ENCODE data around the gene CNIH3. TPM values are rescaled to one million over a fixed set of nuclear protein-coding genes. Genes with fewer than 3 reads are reported as not detected.

Gene CNIH3
- total and polyA plus RNA-seq, 9 donors = 3.8 to 11.8 (median 8.3) TPM

GRCh38 chr1:224650290-224650689, 34.2 kb downstream of the CNIH3 start:
- 9 to 23% (median 13%) methylated on average over 3 of the region's 3 CpGs for WGBS, 3 donors
- no peak overlapping the region for H3K4me3 ChIP-seq
- DNase-seq = peak in 2 of 5 donors; percentile 33 to 62
- H3K27me3 ChIP-seq = no peaks in the 10 kb centered on the region
- no peaks in the 10 kb centered on the region for H3K9me3 ChIP-seq
- H3K27ac ChIP-seq = no peak overlapping the region
- peaks cover 13% of the 10 kb centered on the region for H3K4me1 ChIP-seq (ENCODE audit: insufficient read depth)
- intact Hi-C loops (cut with DNase I) = no loop called here
- TF ChIP-seq EP300 (IDR thresholded peaks at IDR 0.05) (no peak), POLR2A (IDR thresholded peaks at IDR 0.05) (no peak)
- TF ChIP-seq, protein P1, sequence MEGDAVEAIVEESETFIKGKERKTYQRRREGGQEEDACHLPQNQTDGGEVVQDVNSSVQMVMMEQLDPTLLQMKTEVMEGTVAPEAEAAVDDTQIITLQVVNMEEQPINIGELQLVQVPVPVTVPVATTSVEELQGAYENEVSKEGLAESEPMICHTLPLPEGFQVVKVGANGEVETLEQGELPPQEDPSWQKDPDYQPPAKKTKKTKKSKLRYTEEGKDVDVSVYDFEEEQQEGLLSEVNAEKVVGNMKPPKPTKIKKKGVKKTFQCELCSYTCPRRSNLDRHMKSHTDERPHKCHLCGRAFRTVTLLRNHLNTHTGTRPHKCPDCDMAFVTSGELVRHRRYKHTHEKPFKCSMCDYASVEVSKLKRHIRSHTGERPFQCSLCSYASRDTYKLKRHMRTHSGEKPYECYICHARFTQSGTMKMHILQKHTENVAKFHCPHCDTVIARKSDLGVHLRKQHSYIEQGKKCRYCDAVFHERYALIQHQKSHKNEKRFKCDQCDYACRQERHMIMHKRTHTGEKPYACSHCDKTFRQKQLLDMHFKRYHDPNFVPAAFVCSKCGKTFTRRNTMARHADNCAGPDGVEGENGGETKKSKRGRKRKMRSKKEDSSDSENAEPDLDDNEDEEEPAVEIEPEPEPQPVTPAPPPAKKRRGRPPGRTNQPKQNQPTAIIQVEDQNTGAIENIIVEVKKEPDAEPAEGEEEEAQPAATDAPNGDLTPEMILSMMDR (IDR thresholded peaks at IDR 0.05) = no peak
- H3K36me3 ChIP-seq = no peaks in the 10 kb centered on the region

- Histone ChIP-seq H3K27me3 (no peaks in the 10 kb centered on the region), H3K4me1 (ENCODE audit: insufficient read depth) (peaks cover 13% of the 10 kb centered on the region), H3K9me3 (no peaks in the 10 kb centered on the region), H3K36me3 (no peaks in the 10 kb centered on the region), H3K27ac (no peak overlapping the region), H3K4me3 (no peak overlapping the region)
- DNase-seq = no peak
- TF ChIP-seq, protein P1 (IDR thresholded peaks at IDR 0.05) = no peak
- TF ChIP-seq EP300 (IDR thresholded peaks at IDR 0.05) (no peak), POLR2A (IDR thresholded peaks at IDR 0.05) (no peak)
- WGBS, 3 donors = 90 to 97% (median 94%) methylated on average over 7 of the region's 7 CpGs
- intact Hi-C loops (cut with DNase I) = no loop called here
These were observed 35.1 kb downstream of the CNIH3 start for GRCh38 chr1:224651188-224651587.

DNA sequence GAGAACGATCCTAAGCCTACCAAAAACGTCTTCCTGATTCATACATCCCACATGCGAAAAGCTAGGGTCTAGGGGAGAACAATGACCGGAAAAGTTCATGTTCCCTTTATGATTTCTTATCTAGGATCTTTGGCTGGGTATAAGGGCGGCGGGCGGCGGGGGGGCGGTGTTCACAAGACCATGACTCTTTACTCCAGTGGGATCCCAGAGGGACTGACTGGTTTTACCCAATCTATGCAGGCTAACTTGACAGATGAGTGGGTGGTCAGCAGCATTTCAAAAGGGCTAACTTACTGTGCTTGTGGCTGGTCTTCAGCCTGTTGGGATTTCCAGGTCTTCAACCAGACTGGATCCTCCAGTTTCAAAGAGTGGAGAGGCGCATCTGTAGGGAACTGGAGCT, 40.3 kb downstream of the CNIH3 start:
- intact Hi-C loops (cut with DNase I) = no loop called here
- H3K4me1 ChIP-seq (ENCODE audit: insufficient read depth) = peaks cover 4% of the 10 kb centered on the region

DNA sequence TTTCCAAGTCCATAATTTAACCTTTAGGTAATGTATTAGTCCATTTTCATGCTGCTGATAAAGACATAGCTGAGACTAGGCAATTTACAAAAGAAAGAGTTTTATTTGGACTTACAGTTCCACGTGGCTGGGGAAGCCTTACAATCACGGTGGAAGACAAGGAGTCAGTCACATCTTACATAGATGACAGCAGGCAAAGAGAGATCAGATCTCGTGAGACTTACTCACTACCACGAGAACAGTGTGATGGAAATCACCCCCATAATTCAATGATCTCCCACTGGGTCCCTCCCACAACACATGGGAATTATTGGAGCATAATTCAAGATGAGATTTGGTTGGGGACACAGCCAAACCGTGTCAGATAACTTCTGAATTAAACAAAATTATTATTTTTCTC, 44.0 kb downstream of the CNIH3 start:
- TF ChIP-seq EP300 (IDR thresholded peaks at IDR 0.05) (no peak), POLR2A (IDR thresholded peaks at IDR 0.05) (no peak)
- TF ChIP-seq, protein P1 (IDR thresholded peaks at IDR 0.05) = no peak
- Histone ChIP-seq H3K9me3 (no peaks in the 10 kb centered on the region), H3K4me3 (no peak overlapping the region), H3K36me3 (no peaks in the 10 kb centered on the region), H3K27ac (no peak overlapping the region), H3K4me1 (ENCODE audit: insufficient read depth) (no peaks in the 10 kb centered on the region), H3K27me3 (no peaks in the 10 kb centered on the region)
- no peak for DNase-seq
- intact Hi-C loops (cut with DNase I) = no loop called here
- WGBS, 3 donors = 66 to 68% (median 68%) methylated on average over 5 of the region's 5 CpGs

More for the DNA sequence above, 40.3 kb downstream of the CNIH3 start:
- Histone ChIP-seq H3K27me3 (no peaks in the 10 kb centered on the region), H3K27ac (no peak overlapping the region), H3K4me3 (no peak overlapping the region), H3K9me3 (no peaks in the 10 kb centered on the region), H3K36me3 (no peaks in the 10 kb centered on the region)
- 95% methylated on average over 10 of the region's 10 CpGs for WGBS, 3 donors
- TF ChIP-seq POLR2A (IDR thresholded peaks at IDR 0.05) (no peak), EP300 (IDR thresholded peaks at IDR 0.05) (no peak)
- TF ChIP-seq, protein P1 (IDR thresholded peaks at IDR 0.05) = no peak
- DNase-seq = no peak

Data from ovary (tissue), 9 donors.